Measurements from ENCODE around the gene NPIPA1.
"Not testable (repeated sequence)": the region's sequence is repeated elsewhere in the genome, so short reads cannot be mapped to it uniquely, and the experiment has no call there.

NPIPA1 gene

DNA sequence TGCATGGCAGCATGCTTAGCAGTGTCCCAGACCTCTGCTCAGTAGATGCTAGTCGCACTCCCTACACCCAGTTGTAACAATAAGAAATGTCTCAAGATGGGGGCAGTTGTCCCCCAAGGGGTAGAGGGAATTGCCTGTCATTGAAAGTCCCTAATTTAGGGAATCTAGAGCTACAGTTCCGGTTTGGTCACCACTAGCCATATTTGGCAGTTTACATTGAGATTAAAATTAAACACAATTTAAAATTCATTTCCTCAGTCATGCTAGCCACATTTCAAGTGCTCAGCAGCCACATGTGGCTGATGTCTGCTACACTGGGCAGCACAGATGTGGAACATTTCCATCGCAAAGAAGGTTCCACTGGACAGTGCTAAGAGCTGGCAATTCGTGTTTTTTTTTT is 41.7 kb downstream of the NPIPA1 start:
- DNase-seq: not testable (repeated sequence)

DNA sequence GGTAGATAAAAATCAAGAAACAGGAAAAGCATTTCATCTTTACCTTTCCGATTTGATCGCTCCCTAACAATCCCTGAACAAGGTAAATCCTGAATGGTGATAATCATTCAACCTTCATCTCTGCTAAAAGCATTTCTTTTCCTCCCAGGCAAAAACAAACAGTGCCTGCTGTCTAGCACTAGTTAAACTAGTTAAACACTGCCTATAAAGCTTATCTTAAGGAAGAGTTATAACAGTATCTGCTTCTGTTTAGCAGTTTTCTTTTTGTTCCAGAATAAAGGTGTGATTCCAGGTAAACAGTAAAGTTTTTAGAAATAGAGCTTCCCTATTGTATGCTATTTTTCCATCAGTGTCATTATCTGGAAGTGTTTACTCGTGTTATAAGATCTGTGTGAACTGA is 44.0 kb downstream of the NPIPA1 start:
- not testable (repeated sequence) for DNase-seq

DNA sequence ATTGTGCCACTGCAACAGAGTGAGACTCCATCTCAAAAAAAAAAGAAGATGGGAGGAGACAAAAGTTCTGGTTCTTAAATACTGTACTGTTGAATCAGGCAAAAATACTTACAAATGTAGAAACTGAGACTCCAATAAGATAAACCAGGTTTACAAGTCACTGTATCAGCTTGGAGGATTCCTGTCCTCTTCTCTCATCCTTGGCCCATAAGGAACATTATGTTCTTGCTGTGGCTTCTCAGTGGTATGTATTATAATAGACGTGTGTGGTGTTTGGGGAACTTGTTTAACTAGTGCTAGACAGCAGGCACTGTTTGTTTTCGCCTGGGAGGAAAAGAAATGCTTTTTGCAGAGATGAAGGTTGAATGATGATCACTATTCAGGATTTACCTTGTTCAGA is 45.3 kb downstream of the NPIPA1 start:
- DNase-seq: not testable (repeated sequence)

DNA sequence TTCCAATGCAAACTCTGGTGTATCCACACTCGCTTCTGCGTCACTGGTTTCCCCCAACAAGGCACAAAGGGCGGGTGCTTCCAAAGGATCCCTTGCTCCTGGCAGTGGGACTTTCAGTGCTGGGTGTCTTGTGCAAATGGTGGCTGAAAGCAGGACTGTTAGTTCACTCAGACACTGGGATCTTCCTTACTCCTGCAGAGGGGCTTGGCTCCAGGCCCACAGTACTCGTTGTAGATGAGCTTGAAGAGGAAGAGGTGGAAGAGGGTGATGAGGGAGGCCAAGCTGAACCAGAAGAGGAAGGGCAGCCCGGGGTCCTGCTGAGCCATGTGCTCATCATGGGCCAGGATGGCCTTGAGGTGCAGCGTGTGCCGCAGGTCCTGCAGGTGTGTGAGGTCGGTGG is 50.8 kb downstream of the NPIPA1 start:
- not testable (repeated sequence) for DNase-seq

DNA sequence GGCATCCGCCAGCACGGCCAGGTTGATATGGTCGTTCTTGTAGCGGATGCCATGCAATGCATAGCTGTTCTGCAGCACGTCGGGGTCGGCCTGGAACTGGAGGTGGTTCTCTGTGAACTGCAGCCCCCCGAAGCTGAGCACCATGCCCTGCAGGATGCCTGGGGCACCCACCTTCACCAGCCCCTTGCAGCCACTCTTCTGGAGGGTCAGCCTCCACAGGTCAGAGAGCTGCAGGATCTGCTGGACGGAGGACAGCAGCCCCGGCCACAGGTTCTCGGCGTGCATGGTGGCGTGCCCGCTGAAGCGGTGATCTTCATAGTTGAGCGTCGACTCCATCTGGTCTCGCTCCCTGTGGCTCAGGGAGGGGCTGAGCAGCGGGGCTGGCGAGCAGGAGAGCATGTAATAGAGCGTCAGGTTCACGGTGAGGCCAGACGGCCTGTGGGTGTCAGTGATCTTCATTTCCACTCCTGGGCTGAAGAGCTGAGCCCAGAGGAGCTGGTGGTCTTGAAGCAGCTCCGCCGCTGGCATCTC is 51.5 kb downstream of the NPIPA1 start:
- not testable (repeated sequence) for DNase-seq

DNA sequence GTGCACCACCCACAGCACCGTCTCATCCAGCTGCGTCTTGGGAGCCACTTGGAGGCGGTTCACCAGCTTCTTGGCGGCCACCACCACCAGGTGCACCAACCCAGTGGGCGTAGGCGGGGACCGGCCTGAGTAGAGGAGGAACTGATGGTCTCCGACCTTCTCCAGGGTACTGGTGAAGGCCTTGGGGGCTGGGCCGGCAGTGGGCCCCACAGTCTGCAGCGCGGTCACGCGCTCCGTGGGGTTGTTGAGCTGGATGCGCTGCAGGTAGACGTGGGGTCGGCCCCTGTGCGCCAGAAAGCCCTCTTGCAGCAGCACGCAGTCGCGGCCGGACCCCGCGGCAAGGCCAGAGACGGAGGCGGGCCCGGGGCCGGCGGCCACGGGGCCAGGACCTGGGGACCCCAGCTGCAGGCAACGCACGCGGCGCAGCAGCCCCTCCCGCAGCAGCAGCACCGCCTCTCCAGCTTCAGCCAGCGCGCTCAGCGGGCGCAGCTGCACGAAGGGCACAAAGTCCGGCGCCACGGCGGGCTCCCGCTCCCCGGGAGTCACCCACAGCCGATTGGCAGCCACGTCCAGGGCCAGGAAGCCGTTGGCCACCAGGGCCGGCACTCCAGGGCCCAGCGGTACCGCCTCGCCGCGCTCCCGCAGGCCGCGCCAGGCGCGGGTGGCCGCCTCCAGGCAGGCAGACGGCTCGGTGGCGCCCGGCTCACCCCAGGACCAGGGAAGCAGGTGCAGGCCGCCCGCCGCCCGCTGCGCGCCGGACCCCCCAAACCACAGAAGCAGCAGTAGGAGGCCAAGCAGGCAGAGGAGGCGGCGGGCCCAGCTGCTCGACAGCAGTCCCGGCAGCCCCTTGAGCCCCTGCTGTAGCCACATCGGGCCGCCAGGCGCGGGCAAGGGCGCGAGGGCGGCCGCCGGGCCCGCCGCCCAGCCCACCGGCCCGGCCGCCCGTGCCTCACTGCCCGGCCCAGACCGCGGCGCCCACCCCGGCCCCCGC is 52.3 kb downstream of the NPIPA1 start:
- DNase-seq: not testable (repeated sequence)

DNA sequence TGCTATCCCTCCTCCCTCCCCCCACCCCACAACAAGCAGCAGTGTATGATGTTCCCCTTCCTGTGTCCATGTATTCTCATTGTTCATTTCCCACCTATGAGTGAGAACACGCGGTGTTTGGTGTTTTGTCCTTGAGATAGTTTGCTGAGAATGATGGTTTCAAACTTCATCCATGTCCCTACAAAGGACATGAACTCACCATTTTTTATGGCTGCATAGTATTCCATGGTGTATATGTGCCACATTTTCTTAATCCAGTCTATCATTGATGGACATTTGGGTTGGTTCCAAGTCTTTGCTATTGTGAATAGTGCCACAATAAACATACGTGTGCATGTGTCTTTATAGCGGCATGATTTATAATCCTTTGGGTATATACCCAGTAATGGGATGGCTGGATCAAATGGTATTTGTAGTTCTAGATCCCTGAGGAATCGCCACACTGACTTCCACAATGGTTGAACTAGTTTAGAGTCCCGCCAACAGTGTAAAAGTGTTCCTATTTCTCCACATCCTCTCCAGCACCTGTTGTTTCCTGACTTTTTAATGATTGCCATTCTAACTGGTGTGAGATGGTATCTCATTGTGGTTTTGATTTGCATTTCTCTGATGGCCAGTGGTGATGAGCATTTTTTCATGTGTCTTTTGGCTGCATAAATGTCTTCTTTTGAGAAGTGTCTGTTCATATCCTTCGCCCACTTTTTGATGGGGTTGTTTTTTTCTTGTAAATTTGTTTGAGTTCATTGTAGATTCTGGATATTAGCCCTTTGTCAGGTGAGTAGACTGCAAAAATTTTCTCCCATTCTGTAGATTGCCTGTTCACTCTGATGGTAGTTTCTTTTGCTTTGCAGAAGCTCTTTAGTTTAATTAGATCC is 56.3 kb downstream of the NPIPA1 start:
- DNase-seq: not testable (repeated sequence)

DNA sequence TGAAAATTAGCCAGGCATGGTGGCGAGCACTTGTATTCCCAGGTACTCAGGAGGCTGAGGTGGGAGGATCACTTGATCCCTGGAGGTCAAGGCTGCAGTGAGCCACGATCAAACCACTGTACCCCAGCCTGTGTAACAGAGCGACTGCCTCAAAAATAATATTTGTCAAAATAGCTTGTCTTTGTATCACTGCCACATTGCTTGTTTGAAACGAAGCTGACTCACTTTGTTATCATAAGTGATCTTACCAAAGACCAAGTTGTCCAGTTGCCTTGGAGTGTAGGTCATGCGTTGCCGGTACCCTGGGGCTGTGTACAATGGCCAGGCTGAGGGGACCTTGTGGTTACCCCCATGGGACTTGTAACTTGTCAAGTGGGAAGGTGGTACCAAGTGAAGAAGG is 59.5 kb downstream of the NPIPA1 start:
- not testable (repeated sequence) for DNase-seq

DNA sequence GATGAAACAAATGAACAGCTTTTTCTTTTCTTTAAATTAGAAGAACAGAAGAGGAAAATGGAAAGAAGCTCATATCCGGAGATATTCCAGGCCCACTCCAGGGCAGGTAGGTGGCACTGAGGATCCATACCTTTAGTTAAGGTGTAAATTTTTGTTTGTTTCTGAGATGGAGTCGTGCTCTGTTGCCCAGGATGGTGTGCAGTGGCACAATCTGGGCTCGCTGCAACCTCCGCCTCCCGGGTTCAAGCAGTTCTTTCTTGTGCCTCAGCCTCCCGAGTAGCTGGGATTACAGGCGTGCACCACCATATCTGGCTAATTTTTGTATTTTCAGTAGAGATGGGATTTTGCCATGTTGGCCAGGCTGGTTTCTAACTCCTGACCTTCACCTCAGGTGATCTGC is 61.1 kb downstream of the NPIPA1 start:
- DNase-seq: not testable (repeated sequence)

DNA sequence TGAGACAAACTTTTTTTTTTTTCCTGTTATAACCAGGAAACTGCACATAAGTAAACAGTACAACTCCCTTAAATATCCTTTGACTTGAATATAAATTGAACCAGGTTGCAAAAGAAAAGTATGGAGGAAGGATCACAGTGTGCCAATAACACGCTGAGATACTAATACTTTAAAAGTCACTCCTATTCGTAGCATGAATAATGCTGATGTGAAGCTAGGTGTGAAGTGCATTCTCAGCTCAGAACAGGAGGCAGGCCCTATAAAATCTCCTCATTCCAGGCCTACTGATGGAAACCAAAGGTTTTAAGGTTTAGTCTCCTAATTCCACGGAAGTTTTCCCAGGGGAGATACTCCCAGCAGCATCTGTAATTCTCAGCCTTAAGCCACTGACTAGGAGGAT is 62.6 kb downstream of the NPIPA1 start:
- not testable (repeated sequence) for DNase-seq

Data from NCI-H2171 treated with DMSO at 0.1 percent for 48 hours (cell line).